Measurements from ENCODE around the gene PHRF1.

DNA sequence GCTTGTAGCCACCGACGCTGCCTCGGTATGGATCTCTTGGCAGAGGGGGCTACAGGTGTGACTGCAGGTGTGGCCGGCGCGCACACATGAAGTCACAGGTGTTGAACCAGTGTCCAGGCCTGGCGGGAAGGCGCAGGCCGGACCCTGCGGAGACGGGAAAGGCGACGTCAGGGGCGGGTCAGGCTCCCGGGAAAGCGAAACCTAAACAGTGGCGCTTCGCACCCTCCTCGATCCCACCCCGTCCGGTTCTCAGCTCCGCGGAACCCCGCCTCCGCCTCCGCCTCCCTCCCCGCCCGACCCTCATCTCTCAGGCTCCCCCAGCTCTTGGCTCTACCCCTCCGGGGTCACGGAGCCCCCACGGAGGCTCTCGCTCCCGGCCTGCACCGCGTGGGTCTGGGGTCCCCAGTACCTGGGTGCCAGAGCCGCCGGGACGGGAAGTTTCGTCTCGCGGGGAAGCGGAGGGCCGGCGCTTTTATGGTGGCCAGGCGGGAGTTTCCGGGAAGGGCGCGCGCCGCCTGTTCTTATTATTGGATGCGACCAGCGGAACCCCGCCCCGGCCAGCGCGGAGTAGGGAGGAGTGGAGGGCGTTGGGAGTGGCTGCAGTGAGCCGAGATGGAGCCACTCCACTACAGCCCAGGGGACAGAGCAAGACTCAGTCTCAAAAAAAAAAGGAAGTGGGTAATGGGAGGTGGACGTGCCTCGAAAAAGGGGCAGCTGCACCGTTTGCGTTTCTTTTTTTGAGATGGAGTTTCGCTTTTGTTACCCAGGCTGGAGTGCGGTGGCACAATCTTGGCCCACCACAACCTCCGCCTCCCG, 39.4 kb downstream of the PHRF1 start, which contains the start of gene IRF7:
- TF ChIP-seq GATA2 (IDR thresholded peaks at IDR 0.05; ENCODE audit: low read depth, low read length) (no peak), GATA3 (IDR thresholded peaks at IDR 0.05; ENCODE audit: low read depth, low read length) (no peak)
